ENCODE results near the gene NKD1.

Gene NKD1

GRCh38 chr16:50581845-50582244 lies 33.6 kb downstream of the NKD1 start:
- DNase-seq: no peak

GRCh38 chr16:50583211-50583610 lies 35.0 kb downstream of the NKD1 start:
- DNase-seq: no peak

GRCh38 chr16:50584033-50584722 lies 36.0 kb downstream of the NKD1 start:
- DNase-seq: no peak

- no peak for DNase-seq
Measured at GRCh38 chr16:50585331-50585776, 37.2 kb downstream of the NKD1 start.

GRCh38 chr16:50587543-50587942 lies 39.3 kb downstream of the NKD1 start:
- no peak for DNase-seq

- DNase-seq: no peak
Measured at GRCh38 chr16:50588276-50588675, 40.1 kb downstream of the NKD1 start.

GRCh38 chr16:50591209-50591608 lies 43.0 kb downstream of the NKD1 start:
- DNase-seq: no peak

- DNase-seq: no peak
Measured at GRCh38 chr16:50591800-50592771, 43.9 kb downstream of the NKD1 start.

GRCh38 chr16:50592996-50593395 lies 44.8 kb downstream of the NKD1 start:
- DNase-seq: no peak

GRCh38 chr16:50593410-50594150 lies 45.4 kb downstream of the NKD1 start:
- no peak for DNase-seq

GRCh38 chr16:50594308-50595260 lies 46.4 kb downstream of the NKD1 start:
- no peak for DNase-seq

GRCh38 chr16:50595859-50596258 lies 47.7 kb downstream of the NKD1 start:
- DNase-seq: no peak

- DNase-seq: no peak
Measured at GRCh38 chr16:50596762-50597450, 48.7 kb downstream of the NKD1 start.

- DNase-seq: no peak
Measured at GRCh38 chr16:50597563-50598255, 49.5 kb downstream of the NKD1 start.

GRCh38 chr16:50598256-50598894 lies 50.2 kb downstream of the NKD1 start:
- DNase-seq: no peak

- no peak for DNase-seq
Measured at GRCh38 chr16:50598936-50599361, 50.8 kb downstream of the NKD1 start.

GRCh38 chr16:50599494-50599893 lies 51.3 kb downstream of the NKD1 start:
- no peak for DNase-seq

- no peak for DNase-seq
Measured at GRCh38 chr16:50600582-50601283, 52.5 kb downstream of the NKD1 start.

- DNase-seq: no peak
Measured at GRCh38 chr16:50601341-50601740, 53.1 kb downstream of the NKD1 start.
